D341Med (cell line): Measurements from ENCODE around the gene ZNF175.
A peak's percentile ranks its signal among the peaks of the same experiment; 100 is the strongest.

Experiments used
- DNase-seq: peaks from one replicate; pipeline ENCODE4 v3.0.0; 2012; ENCODE audit warnings: low spot score

The ZNF175 gene

GRCh38 chr19:51550848-51551672 is 20.0 kb upstream of the ZNF175 start:
- DNase-seq = peak; percentile 25

GRCh38 chr19:51551673-51552432 is 19.2 kb upstream of the ZNF175 start:
- DNase-seq = no peak

GRCh38 chr19:51552608-51552995 is 18.5 kb upstream of the ZNF175 start:
- no peak for DNase-seq

GRCh38 chr19:51552996-51553725 is 17.9 kb upstream of the ZNF175 start:
- DNase-seq = peak; percentile 50

- DNase-seq = no peak
Measured at GRCh38 chr19:51559240-51559639, 11.8 kb upstream of the ZNF175 start.

- DNase-seq = no peak
Measured at GRCh38 chr19:51560339-51560738, 10.7 kb upstream of the ZNF175 start.

- no peak for DNase-seq
Measured at GRCh38 chr19:51564791-51565190, 6.3 kb upstream of the ZNF175 start.

GRCh38 chr19:51565583-51565982 is 5.5 kb upstream of the ZNF175 start:
- no peak for DNase-seq

- DNase-seq = no peak
Measured at GRCh38 chr19:51566489-51567100, 4.5 kb upstream of the ZNF175 start.

- no peak for DNase-seq
Measured at GRCh38 chr19:51567583-51567982, 3.5 kb upstream of the ZNF175 start.

GRCh38 chr19:51568456-51568855 is 2.6 kb upstream of the ZNF175 start:
- no peak for DNase-seq

GRCh38 chr19:51571599-51571998 is 516 bp downstream of the ZNF175 start:
- no peak for DNase-seq

GRCh38 chr19:51572410-51572809 is 1.3 kb downstream of the ZNF175 start:
- DNase-seq = no peak

- no peak for DNase-seq
Measured at GRCh38 chr19:51572908-51573307, 1.8 kb downstream of the ZNF175 start.

GRCh38 chr19:51573331-51573730 is 2.2 kb downstream of the ZNF175 start:
- no peak for DNase-seq

- DNase-seq = no peak
Measured at GRCh38 chr19:51576850-51577249, 5.8 kb downstream of the ZNF175 start.

GRCh38 chr19:51586103-51586728 is 15.1 kb downstream of the ZNF175 start:
- DNase-seq = no peak

GRCh38 chr19:51586799-51587198 is 15.7 kb downstream of the ZNF175 start:
- DNase-seq = no peak

GRCh38 chr19:51587264-51588191 is 16.4 kb downstream of the ZNF175 start:
- DNase-seq = no peak

- no peak for DNase-seq
Measured at GRCh38 chr19:51589511-51589910, 18.4 kb downstream of the ZNF175 start.

- no peak for DNase-seq
Measured at GRCh38 chr19:51590441-51590840, 19.4 kb downstream of the ZNF175 start.
